Ovary (tissue), 9 donors: ENCODE results near the gene LMX1A. TPM values are rescaled to one million over a fixed set of nuclear protein-coding genes. Genes with fewer than 3 reads are reported as not detected.

Experiments
- DNase-seq, 5 donors: peaks; one replicate each; pipeline ENCODE4 v3.0.0-alpha.2; 2019 to 2020
- H3K27ac ChIP-seq, 2 donors: fragments of 200-600 bp; one replicate each; pipeline versions ENCODE4 v1.5.1 to v1.8.0; 2019 to 2022
- H3K27me3 ChIP-seq: fragments of 200-600 bp; one replicate; pipeline ENCODE4 v1.8.0; 2022
- H3K36me3 ChIP-seq: fragments of 200-600 bp; sonication (generic); one replicate; pipeline ENCODE4 v1.5.1; 2019
- H3K4me1 ChIP-seq: one replicate; pipeline ENCODE4 v1.8.1; 2013; ENCODE audit warnings: mild to moderate bottlenecking, moderate library complexity; ENCODE audit not compliant: insufficient read depth
- H3K4me3 ChIP-seq: fragments of 200-600 bp; sonication (generic); one replicate; pipeline ENCODE4 v1.5.1; 2017
- H3K9me3 ChIP-seq, 2 donors: fragments of 200-600 bp in 1 of 2; sonication (generic) in 1 of 2; one replicate each; pipeline versions ENCODE4 v1.5.1 to v1.8.1; 2013 to 2019; ENCODE audit warnings: mild to moderate bottlenecking in 1 of 2, moderate library complexity in 1 of 2
- EP300 ChIP-seq: sonication (generic); formaldehyde crosslinking; IDR thresholded peaks from one replicate; pipeline ENCODE4 v1.6.1; 2017; ENCODE audit warnings: antibody characterized with exemption
- POLR2A ChIP-seq: fragments of 450-650 bp; IDR thresholded peaks from one replicate; pipeline ENCODE4 v1.6.1; 2017; ENCODE audit warnings: antibody characterized with exemption, mild to moderate bottlenecking, moderate library complexity
- WGBS, 3 donors: extraction: QIAGEN DNeasy Blood & Tissue Kit in 1 of 3; methylation state at CpG; one replicate each; pipeline versions ENCODE4 v1.1.5 to v1.1.7; 2013 to 2017; 5-methylcytosine and 5-hydroxymethylcytosine counted together
- intact Hi-C, 4 donors: fragments of 100-400 bp; cut with DNase I; formaldehyde crosslinking; loops; one replicate each; pipeline versions ENCODE4 v1.11.0 to v1.15.1; 2022 to 2023
- polyA plus RNA-seq, 2 donors: library from polyadenylated mRNA; stranded (reverse); fragments of 200-250 nt in 1 of 2; fragments of 350-450 nt in 1 of 2; fragmentation: Illumina TruSeq in 1 of 2; extraction: RNeasy Lipid Tissue Mini Kit (QIAGEN cat#74804) in 1 of 2; gene quantifications; one replicate each; pipeline ENCODE4 v1.2.3, GENCODE V29; 2013 to 2014
- total RNA-seq, 7 donors: library from RNA; depleted of rRNA in 2 of 7; stranded (reverse); fragments of >200 nt in 2 of 7; fragmentation: NEBNext Ultra II Directional in 3 of 7; extraction: Animal tissue kit (Norgen Biotek cat#: 25700) in 3 of 7; gene quantifications; one replicate each; pipeline versions ENCODE4 v1.1.0 to v1.2.4, GENCODE V29; 2016 to 2023
- TF ChIP-seq, protein P1 (sequence below), 3 donors: fragments of 450-650 bp in 2 of 3; fragments of 200-600 bp in 1 of 3; IDR thresholded peaks; one replicate each; pipeline versions ENCODE4 v1.5.1 to v1.8.0; 2016 to 2022; ENCODE audit warnings: antibody characterized with exemption in 3 of 3, mild to moderate bottlenecking in 1 of 3
- donor health status: DM: no; HTN: no; CAD: no; lungs with moderate emphysema.
- donor health status: DM: no; HTN: no; CAD: no.
- donor health status: Bipolar disorder and iron deficiency.
- donor health status: DM: yes; HTN: yes; CAD: no.
- donor health status: DM: no; HTN: no; CAD: no.
- donor health status: DM: yes; HTN: yes; CAD: no.

The LMX1A gene
- total and polyA plus RNA-seq, 9 donors, result 0.15 TPM; not detected in 8

DNA sequence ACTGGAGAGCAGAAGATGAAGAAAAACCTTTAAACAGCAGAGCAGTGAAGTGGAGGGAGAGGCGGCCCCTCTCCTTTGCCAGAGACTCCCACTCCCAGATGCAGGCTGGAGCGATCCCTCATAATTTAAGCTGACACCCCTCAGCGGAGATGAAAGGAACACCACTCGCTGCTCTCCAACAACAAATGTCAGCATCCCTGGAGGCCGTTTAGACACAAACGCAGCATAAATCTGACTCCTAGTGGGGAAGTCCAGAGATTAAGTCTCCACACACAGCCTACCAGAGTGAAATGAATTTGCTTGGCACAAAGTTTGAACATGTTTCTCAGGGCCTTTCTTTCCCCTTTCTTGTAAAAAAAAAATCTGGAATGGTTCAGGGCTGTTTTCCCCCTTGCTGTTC is 137.8 kb downstream of the LMX1A start:
- Histone ChIP-seq H3K27ac (no peak overlapping the region), H3K4me1 (no peaks in the 10 kb centered on the region), H3K4me3 (no peak overlapping the region), H3K36me3 (no peaks in the 10 kb centered on the region), H3K9me3 (no peaks in the 10 kb centered on the region), H3K27me3 (no peaks in the 10 kb centered on the region)
- intact Hi-C loops, result no loop called here
- 5 to 7% (median 6%) methylated on average over 6 of the region's 6 CpGs for WGBS, 3 donors
- TF ChIP-seq POLR2A (no peak), EP300 (no peak)
- TF ChIP-seq, protein P1, sequence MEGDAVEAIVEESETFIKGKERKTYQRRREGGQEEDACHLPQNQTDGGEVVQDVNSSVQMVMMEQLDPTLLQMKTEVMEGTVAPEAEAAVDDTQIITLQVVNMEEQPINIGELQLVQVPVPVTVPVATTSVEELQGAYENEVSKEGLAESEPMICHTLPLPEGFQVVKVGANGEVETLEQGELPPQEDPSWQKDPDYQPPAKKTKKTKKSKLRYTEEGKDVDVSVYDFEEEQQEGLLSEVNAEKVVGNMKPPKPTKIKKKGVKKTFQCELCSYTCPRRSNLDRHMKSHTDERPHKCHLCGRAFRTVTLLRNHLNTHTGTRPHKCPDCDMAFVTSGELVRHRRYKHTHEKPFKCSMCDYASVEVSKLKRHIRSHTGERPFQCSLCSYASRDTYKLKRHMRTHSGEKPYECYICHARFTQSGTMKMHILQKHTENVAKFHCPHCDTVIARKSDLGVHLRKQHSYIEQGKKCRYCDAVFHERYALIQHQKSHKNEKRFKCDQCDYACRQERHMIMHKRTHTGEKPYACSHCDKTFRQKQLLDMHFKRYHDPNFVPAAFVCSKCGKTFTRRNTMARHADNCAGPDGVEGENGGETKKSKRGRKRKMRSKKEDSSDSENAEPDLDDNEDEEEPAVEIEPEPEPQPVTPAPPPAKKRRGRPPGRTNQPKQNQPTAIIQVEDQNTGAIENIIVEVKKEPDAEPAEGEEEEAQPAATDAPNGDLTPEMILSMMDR (IDR thresholded peaks at IDR 0.05), result no peak
- DNase-seq, result no peak

DNA sequence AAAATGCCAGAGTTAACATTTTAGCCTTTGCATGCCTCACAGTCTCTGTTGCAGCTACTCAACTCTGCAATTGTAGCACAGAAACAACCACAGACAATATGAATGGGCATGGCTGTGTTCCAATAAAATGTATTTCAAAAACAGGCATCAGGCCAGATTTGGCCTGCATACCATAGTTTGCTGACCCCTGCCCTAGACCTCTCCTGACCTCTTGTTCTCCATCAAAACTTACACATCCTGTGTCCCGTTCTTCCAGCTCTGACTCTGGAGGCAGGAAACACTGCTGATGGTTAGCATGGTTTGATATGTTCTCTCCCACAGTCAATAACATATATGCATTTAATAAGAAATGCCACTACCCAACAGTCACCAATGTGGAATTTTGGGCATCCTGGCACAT is 138.6 kb downstream of the LMX1A start:
- intact Hi-C loops, result no loop called here

DNA sequence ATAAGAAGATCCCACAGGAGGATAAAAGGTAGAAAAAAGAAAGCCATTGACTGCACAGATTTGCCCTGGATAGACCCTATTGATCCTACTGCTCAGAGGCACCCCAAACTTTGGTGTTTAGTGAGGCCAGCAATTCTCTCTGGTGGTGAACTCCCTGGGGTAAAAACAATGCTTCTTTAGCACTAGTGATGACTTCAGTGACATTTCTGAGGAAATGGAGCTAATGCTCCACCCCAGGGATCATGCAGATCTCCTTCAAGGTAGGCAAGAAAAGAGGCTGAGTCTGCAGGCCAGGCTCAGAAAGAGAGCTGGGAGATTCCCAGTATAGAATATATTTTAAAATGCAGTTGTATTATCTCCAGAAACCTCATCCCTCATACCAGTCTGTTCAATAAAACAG is 140.3 kb downstream of the LMX1A start:
- intact Hi-C loops, result no loop called here
- no peak for DNase-seq
- Histone ChIP-seq H3K9me3 (no peaks in the 10 kb centered on the region), H3K36me3 (no peaks in the 10 kb centered on the region), H3K4me3 (no peak overlapping the region), H3K4me1 (no peaks in the 10 kb centered on the region), H3K27ac (no peak overlapping the region), H3K27me3 (no peaks in the 10 kb centered on the region)
- TF ChIP-seq, protein P1 (IDR thresholded peaks at IDR 0.05), result no peak
- TF ChIP-seq POLR2A (no peak), EP300 (no peak)

More for the DNA sequence above, 138.6 kb downstream of the LMX1A start:
- Histone ChIP-seq H3K36me3 (no peaks in the 10 kb centered on the region), H3K4me3 (no peak overlapping the region), H3K27ac (no peak overlapping the region), H3K27me3 (no peaks in the 10 kb centered on the region), H3K9me3 (no peaks in the 10 kb centered on the region), H3K4me1 (no peaks in the 10 kb centered on the region)
- no peak for TF ChIP-seq EP300
- TF ChIP-seq POLR2A, result no peak
- TF ChIP-seq, protein P1 (IDR thresholded peaks at IDR 0.05), result no peak
- WGBS, 3 donors, result 12 to 33% (median 27%) methylated on average over 1 of the region's 1 CpG
- no peak for DNase-seq

DNA sequence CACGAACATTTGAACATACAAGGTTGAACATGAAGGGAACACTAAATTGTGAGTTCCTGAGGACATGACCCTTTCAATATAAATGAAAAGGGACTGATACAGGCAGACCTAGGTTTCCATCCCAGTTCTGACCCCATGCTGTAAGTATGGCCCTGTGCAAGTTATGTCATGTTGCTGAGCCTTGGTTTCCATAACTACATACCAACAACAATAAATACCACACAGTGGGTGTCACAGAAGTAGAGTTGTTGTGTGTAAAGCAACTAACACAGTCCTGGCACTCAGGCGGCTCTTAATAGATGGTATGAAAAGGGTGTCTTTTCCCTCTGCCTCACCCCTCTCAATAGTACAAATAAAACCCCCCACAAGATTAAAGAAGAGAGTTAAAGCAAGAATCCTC is 140.8 kb downstream of the LMX1A start:
- no peak overlapping the region for H3K4me3 ChIP-seq
- H3K36me3 ChIP-seq, result no peaks in the 10 kb centered on the region
- no peaks in the 10 kb centered on the region for H3K27me3 ChIP-seq
- no peaks in the 10 kb centered on the region for H3K4me1 ChIP-seq
- H3K27ac ChIP-seq, result no peak overlapping the region
- WGBS, 3 donors, result 69 to 83% (median 70%) methylated on average over 2 of the region's 2 CpGs
- no peak for DNase-seq
- H3K9me3 ChIP-seq, result no peaks in the 10 kb centered on the region
- intact Hi-C loops, result no loop called here
- no peak for TF ChIP-seq POLR2A
- no peak for TF ChIP-seq EP300
- TF ChIP-seq, protein P1 (IDR thresholded peaks at IDR 0.05), result no peak

DNA sequence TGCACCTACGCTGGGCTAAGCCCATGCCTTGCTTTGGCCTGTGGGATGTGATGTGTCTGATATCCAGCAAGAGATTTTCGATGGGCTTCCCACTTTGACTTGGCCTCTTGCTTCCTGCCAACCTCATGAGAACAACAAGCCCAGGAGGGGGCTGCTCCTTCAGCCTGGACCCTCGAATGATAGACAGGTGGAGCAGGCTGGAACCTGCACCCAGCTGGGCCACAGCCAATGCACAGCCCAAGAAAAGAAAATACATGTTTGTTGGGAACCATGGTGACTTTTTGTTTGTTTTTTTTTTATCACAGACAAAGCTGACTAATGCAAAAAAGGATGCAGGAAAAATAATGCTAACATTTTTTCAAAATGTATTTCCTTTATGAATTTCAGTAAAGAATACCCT is 144.3 kb downstream of the LMX1A start:
- Histone ChIP-seq H3K27me3 (no peaks in the 10 kb centered on the region), H3K27ac (no peak overlapping the region), H3K4me3 (no peak overlapping the region), H3K4me1 (no peaks in the 10 kb centered on the region), H3K36me3 (no peaks in the 10 kb centered on the region), H3K9me3 (no peaks in the 10 kb centered on the region)
- DNase-seq, result no peak
- no peak for TF ChIP-seq POLR2A
- no peak for TF ChIP-seq EP300
- TF ChIP-seq, protein P1 (IDR thresholded peaks at IDR 0.05), result no peak
- 45 to 67% (median 46%) methylated on average over 3 of the region's 3 CpGs for WGBS, 3 donors
- intact Hi-C loops, result no loop called here
